MV-4-11 (cell line): ENCODE data around the gene IGLL1.
A peak's percentile ranks its signal among the peaks of the same experiment; 100 is the strongest.
"Not testable (repeated sequence)": the region's sequence is repeated elsewhere in the genome, so short reads cannot be mapped to it uniquely, and the experiment has no call there.

ENCODE experiments used
- DNase-seq: peaks from one replicate; lab custom pipeline; 2025; lab: John Stamatoyannopoulos, UW

The IGLL1 gene

GRCh38 chr22:23540837-23541236 is 39.3 kb downstream of the IGLL1 start:
- not testable (repeated sequence) for DNase-seq

- not testable (repeated sequence) for DNase-seq
Measured at GRCh38 chr22:23539839-23540198, 40.3 kb downstream of the IGLL1 start.

- peak; percentile 76 for DNase-seq
Measured at GRCh38 chr22:23539135-23539838, 40.8 kb downstream of the IGLL1 start.

GRCh38 chr22:23538696-23539030 is 41.4 kb downstream of the IGLL1 start:
- DNase-seq = not testable (repeated sequence)

- not testable (repeated sequence) for DNase-seq
Measured at GRCh38 chr22:23537830-23538695, 42.0 kb downstream of the IGLL1 start.

GRCh38 chr22:23537416-23537815 is 42.7 kb downstream of the IGLL1 start:
- DNase-seq = no peak

GRCh38 chr22:23536821-23537345 is 43.2 kb downstream of the IGLL1 start:
- no peak for DNase-seq

GRCh38 chr22:23535790-23536661 is 44.1 kb downstream of the IGLL1 start:
- DNase-seq = peak; percentile 64

- no peak for DNase-seq
Measured at GRCh38 chr22:23534851-23535717, 45.0 kb downstream of the IGLL1 start.

- no peak for DNase-seq
Measured at GRCh38 chr22:23534201-23534850, 45.8 kb downstream of the IGLL1 start.

GRCh38 chr22:23533771-23534191 is 46.3 kb downstream of the IGLL1 start:
- DNase-seq = no peak

- no peak for DNase-seq
Measured at GRCh38 chr22:23533328-23533762, 46.7 kb downstream of the IGLL1 start.

- no peak for DNase-seq
Measured at GRCh38 chr22:23532731-23533130, 47.4 kb downstream of the IGLL1 start.

- no peak for DNase-seq
Measured at GRCh38 chr22:23531966-23532705, 48.0 kb downstream of the IGLL1 start.

GRCh38 chr22:23531283-23531956 is 48.7 kb downstream of the IGLL1 start:
- DNase-seq = no peak

- DNase-seq = no peak
Measured at GRCh38 chr22:23530766-23531282, 49.3 kb downstream of the IGLL1 start.

GRCh38 chr22:23530106-23530505 is 50.0 kb downstream of the IGLL1 start:
- no peak for DNase-seq

GRCh38 chr22:23529166-23530103 is 50.7 kb downstream of the IGLL1 start:
- no peak for DNase-seq
